Type B pancreatic cell (in vitro differentiated cells): ENCODE results near the gene PTPRT. TPM values are rescaled to one million over a fixed set of nuclear protein-coding genes. Genes with fewer than 3 reads are reported as not detected.

Source experiments
- DNase-seq: peaks from one replicate; pipeline ENCODE4 v3.0.0; 2021; ENCODE audit warnings: mixed read lengths; ENCODE audit not compliant: unreplicated experiment; ENCODE audit errors: extremely low spot score
- H3K27ac Mint-ChIP-seq: 2 replicates; pipeline ENCODE4 v1.8.0; 2021; ENCODE audit warnings: mild to moderate bottlenecking, mixed read lengths
- H3K27me3 Mint-ChIP-seq: 2 replicates; pipeline ENCODE4 v1.8.0; 2021; ENCODE audit warnings: mixed read lengths
- H3K36me3 Mint-ChIP-seq: 2 replicates; pipeline ENCODE4 v1.8.0; 2021; ENCODE audit warnings: mixed read lengths
- H3K4me1 Mint-ChIP-seq: one replicate; pipeline ENCODE4 v1.8.0; 2021; ENCODE audit warnings: mixed read lengths; ENCODE audit not compliant: unreplicated experiment
- H3K4me3 Mint-ChIP-seq: 2 replicates; pipeline ENCODE4 v1.8.0; 2021; ENCODE audit warnings: mild to moderate bottlenecking, mixed read lengths
- H3K9me3 Mint-ChIP-seq: 2 replicates; pipeline ENCODE4 v1.8.0; 2021; ENCODE audit warnings: mixed read lengths
- total RNA-seq: library from RNA; stranded (reverse); gene quantifications from 2 replicates; pipeline ENCODE4 v1.2.1, GENCODE V29; 2021; ENCODE audit warnings: low replicate concordance
- TF ChIP-seq, protein P1 (sequence below): fragments of 200-600 bp; sonication (generic); conservative IDR thresholded peaks from 2 replicates; pipeline ENCODE4 v1.5.0; 2021; ENCODE audit warnings: antibody characterized with exemption, mild to moderate bottlenecking

The PTPRT gene
- total RNA-seq, 1 donor from 2014 or later: 7.0 TPM

DNA sequence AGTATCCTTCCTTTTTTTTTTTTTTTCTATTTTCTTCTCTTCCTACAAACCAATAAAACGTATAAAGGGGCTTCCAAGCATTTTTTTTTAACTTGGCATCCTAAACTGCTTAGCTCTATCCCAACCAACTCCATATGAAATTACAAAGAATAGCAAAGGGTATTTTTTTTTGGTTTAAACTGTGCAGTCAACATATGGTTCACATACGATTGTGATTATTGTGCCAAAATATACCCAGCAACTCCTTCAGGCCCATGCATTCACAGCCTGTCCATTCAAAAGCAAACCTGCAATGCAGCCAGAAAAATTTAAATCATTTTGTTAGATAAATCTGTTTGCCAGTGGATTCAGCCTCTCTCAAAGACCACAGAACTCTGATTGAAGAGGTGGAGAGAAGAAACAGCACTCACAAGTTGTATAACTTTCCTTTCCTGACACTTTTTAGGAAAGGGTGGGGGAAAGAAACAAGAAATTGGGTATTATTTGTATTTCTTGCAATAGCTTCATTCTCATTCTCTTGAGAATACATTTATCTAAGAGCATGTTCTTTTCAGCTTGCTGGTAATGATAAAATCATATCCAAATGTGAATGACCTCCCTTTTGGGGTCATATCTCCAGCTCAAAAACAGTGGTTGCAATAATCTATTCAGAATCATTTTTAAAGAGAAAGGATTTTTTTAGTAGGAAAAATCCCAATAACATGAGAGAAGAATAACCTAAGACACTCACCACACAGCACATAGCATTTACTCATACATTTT is 870.3 kb downstream of the PTPRT start:
- TF ChIP-seq, protein P1, sequence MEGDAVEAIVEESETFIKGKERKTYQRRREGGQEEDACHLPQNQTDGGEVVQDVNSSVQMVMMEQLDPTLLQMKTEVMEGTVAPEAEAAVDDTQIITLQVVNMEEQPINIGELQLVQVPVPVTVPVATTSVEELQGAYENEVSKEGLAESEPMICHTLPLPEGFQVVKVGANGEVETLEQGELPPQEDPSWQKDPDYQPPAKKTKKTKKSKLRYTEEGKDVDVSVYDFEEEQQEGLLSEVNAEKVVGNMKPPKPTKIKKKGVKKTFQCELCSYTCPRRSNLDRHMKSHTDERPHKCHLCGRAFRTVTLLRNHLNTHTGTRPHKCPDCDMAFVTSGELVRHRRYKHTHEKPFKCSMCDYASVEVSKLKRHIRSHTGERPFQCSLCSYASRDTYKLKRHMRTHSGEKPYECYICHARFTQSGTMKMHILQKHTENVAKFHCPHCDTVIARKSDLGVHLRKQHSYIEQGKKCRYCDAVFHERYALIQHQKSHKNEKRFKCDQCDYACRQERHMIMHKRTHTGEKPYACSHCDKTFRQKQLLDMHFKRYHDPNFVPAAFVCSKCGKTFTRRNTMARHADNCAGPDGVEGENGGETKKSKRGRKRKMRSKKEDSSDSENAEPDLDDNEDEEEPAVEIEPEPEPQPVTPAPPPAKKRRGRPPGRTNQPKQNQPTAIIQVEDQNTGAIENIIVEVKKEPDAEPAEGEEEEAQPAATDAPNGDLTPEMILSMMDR: no peak
- Mint-ChIP-seq H3K4me3 (no peak overlapping the region), H3K27ac (no peak overlapping the region), H3K27me3 (no peaks in the 10 kb centered on the region), H3K9me3 (peaks cover 4% of the 10 kb centered on the region), H3K36me3 (no peaks in the 10 kb centered on the region), H3K4me1 (peaks cover 8% of the 10 kb centered on the region)
- DNase-seq: no peak

DNA sequence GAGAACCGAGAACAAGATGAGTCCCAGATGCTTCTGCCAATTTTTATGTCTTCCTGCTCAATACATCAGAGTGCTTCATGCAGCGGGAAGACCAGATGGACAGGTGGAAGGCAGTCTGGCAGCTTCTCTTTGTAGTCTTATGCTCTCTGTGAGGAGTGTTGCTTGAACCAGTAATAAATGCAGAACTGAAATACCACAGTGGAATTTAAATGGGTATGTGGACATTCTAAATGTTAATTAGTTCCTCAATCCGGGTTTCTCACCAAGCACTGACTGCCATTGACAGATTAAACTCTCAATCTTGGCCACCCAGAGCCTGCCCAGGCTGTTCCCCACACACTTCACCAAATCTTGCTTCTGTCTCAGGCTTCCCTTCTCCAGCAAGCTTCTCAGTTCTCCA is 876.0 kb downstream of the PTPRT start:
- DNase-seq: no peak
- H3K27me3 Mint-ChIP-seq: peaks cover 17% of the 10 kb centered on the region
- H3K27ac Mint-ChIP-seq: no peak overlapping the region
- H3K36me3 Mint-ChIP-seq: no peaks in the 10 kb centered on the region
- TF ChIP-seq, protein P1: no peak
- peaks cover 5% of the 10 kb centered on the region for H3K4me1 Mint-ChIP-seq
- no peaks in the 10 kb centered on the region for H3K9me3 Mint-ChIP-seq
- H3K4me3 Mint-ChIP-seq: no peak overlapping the region

DNA sequence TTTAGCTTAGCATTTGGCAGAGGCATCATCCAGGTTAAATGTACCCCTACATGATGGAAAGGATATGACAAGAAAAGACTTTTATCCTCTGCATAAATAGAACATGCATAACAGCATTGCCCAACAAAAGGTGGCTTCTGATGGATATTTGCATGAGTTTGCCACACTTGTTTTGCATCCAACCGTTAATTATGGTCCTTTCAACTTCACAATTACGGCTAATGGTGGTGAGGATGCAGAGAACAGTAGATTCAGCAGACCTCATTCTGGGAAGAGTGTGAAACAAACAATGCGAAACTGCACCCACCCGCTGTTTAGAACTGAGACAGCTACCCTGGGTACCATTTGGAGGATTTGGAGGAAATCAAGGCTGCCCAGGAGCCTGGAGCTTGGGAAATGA is 880.7 kb downstream of the PTPRT start:
- TF ChIP-seq, protein P1: no peak
- no peaks in the 10 kb centered on the region for H3K9me3 Mint-ChIP-seq
- no peak overlapping the region for H3K4me3 Mint-ChIP-seq
- DNase-seq: no peak
- peaks cover 24% of the 10 kb centered on the region for H3K27me3 Mint-ChIP-seq
- peaks cover 4% of the 10 kb centered on the region for H3K4me1 Mint-ChIP-seq
- no peaks in the 10 kb centered on the region for H3K36me3 Mint-ChIP-seq
- H3K27ac Mint-ChIP-seq: no peak overlapping the region

DNA sequence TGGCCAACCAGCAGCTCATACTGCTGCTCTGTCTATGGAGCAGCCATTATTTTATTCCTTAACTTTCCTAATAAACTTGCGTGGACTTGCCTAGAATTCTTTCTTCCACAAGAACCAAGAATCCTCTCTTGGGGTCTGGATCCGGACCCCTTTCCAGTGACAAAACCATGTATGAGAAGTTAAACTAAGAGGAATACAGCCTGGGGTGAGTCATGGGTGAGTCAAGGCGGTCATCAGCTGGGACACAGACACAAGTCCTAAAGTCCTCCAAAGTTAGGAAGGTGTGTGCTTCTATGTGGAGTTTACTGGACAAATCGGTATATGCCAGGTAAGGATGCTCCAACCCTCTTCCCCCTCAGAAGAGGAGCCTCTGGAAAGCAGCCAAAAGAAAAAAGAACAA is 881.5 kb downstream of the PTPRT start:
- TF ChIP-seq, protein P1: no peak
- Mint-ChIP-seq H3K9me3 (no peaks in the 10 kb centered on the region), H3K27ac (no peak overlapping the region), H3K4me3 (no peak overlapping the region), H3K27me3 (peaks cover 30% of the 10 kb centered on the region), H3K4me1 (peaks cover 4% of the 10 kb centered on the region), H3K36me3 (no peaks in the 10 kb centered on the region)
- DNase-seq: no peak

DNA sequence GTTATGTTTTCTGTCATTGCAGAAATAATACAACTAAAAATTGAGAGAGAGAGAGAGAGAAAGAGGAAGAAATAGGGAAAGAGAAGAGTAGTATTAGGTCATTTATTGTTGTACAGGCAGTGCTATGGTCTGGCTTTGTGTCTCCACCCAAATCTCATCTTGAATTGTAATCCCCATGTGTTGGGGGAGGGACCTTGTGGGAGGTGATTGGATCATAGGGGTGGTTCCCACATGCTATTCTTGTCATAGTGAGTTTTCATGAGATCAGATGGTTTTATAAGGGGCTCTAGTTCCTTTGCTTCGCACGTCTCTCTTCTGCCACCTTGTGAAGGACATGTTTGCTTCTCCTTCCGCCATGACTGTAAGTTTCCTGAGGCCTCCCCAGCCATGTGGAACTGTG is 894.1 kb downstream of the PTPRT start:
- H3K4me3 Mint-ChIP-seq: no peak overlapping the region
- H3K27me3 Mint-ChIP-seq: no peaks in the 10 kb centered on the region
- H3K4me1 Mint-ChIP-seq: no peaks in the 10 kb centered on the region
- no peak for DNase-seq
- H3K9me3 Mint-ChIP-seq: no peaks in the 10 kb centered on the region
- TF ChIP-seq, protein P1: no peak
- H3K27ac Mint-ChIP-seq: no peak overlapping the region
- no peaks in the 10 kb centered on the region for H3K36me3 Mint-ChIP-seq
